Upper lobe of left lung (tissue), 6 donors: ENCODE measurements around the gene GNPTG. TPM values are rescaled to one million over a fixed set of nuclear protein-coding genes. Genes with fewer than 3 reads are reported as not detected.
A peak's percentile ranks its signal among the peaks of the same experiment; 100 is the strongest.

Experiments
- ATAC-seq, 2 donors: fragments of 200-7000 bp; cut with Tn5 transposase; one replicate each; pipeline ENCODE4 v1.9.1; 2022; ENCODE audit warnings: mild to moderate bottlenecking in 2 of 2, moderate library complexity in 2 of 2; ENCODE audit not compliant: low FRiP score in 2 of 2
- DNase-seq, 2 donors: peaks; one replicate each; pipeline ENCODE4 v3.0.0-alpha.2; 2019 to 2020
- H3K27ac ChIP-seq, 4 donors: fragments of 200-600 bp; sonication (generic); one replicate each; pipeline ENCODE4 v1.5.1; 2016 to 2019
- H3K27me3 ChIP-seq, 4 donors: fragments of 200-600 bp; sonication (generic); one replicate each; pipeline ENCODE4 v1.5.1; 2017 to 2019
- H3K36me3 ChIP-seq, 4 donors: fragments of 200-600 bp; sonication (generic); one replicate each; pipeline ENCODE4 v1.5.1; 2016 to 2019
- H3K4me1 ChIP-seq, 4 donors: fragments of 200-600 bp; sonication (generic); one replicate each; pipeline ENCODE4 v1.5.1; 2018 to 2019
- H3K4me3 ChIP-seq, 4 donors: fragments of 200-600 bp; sonication (generic); one replicate each; pipeline ENCODE4 v1.5.1; 2017 to 2019; ENCODE audit warnings: mild to moderate bottlenecking in 2 of 4, moderate library complexity in 1 of 4
- H3K9me3 ChIP-seq, 4 donors: fragments of 200-600 bp; sonication (generic); one replicate each; pipeline ENCODE4 v1.5.1; 2018 to 2019
- EP300 ChIP-seq, 4 donors: sonication (generic); formaldehyde crosslinking; IDR thresholded peaks; one replicate each; pipeline ENCODE4 v1.5.1; 2017; ENCODE audit warnings: antibody characterized with exemption in 4 of 4, control low read depth in 2 of 4
- POLR2A ChIP-seq, 4 donors: fragments of 450-650 bp; IDR thresholded peaks; one replicate each; pipeline ENCODE4 v1.5.1; 2016 to 2017; ENCODE audit warnings: antibody characterized with exemption in 4 of 4, mild to moderate bottlenecking in 2 of 4
- POLR2AphosphoS5 ChIP-seq, 2 donors: sonication (generic); formaldehyde crosslinking; IDR thresholded peaks; one replicate each; pipeline ENCODE4 v1.5.1; 2017; ENCODE audit warnings: antibody characterized with exemption in 2 of 2
- WGBS, 2 donors: methylation state at CpG; one replicate each; pipeline ENCODE4 v1.1.5; 2017 to 2018; 5-methylcytosine and 5-hydroxymethylcytosine counted together
- total RNA-seq, 6 donors: library from RNA; depleted of rRNA in 4 of 6; stranded (reverse); fragments of >200 nt in 4 of 6; gene quantifications; one replicate each; pipeline versions ENCODE4 v1.1.0 to v1.2.1, GENCODE V29; 2016 to 2021
- TF ChIP-seq, protein P1 (sequence below), 6 experiments: fragments of 450-650 bp in 4 of 6; fragments of 200-600 bp in 2 of 6; sonication (generic) in 2 of 6; IDR thresholded peaks; one replicate each; pipeline ENCODE4 v1.5.1; 2016 to 2019; ENCODE audit warnings: antibody characterized with exemption in 6 of 6
- donor health status: DM: no; HTN: no; CAD: no; lungs with moderate emphysema.
- donor health status: DM: no; HTN: yes; CAD: no; lungs with severe emphysema.

GNPTG gene
- total RNA-seq, 6 donors from 2014 or later = 32.8 to 106 (median 93.0) TPM

- Histone ChIP-seq H3K4me1 (peaks cover 28 to 46% (median 39%) of the 10 kb centered on the region in 4 donors), H3K27me3 (peaks cover 0 to 44% (median 26%) of the 10 kb centered on the region in 4 donors), H3K9me3 (peaks cover 0 to 6% (median 4%) of the 10 kb centered on the region in 4 donors), H3K27ac (no peak overlapping the region), H3K4me3 (peak overlapping the region; percentile 49 to 64 (median 59)), H3K36me3 (no peaks in the 10 kb centered on the region)
- DNase-seq (peak in 1 of 2 donors; percentile 81), ATAC-seq (no peak)
- WGBS, 2 donors = 0 to 3% methylated on average over 11 to 31 of the region's 78 CpGs
- TF ChIP-seq, protein P1, sequence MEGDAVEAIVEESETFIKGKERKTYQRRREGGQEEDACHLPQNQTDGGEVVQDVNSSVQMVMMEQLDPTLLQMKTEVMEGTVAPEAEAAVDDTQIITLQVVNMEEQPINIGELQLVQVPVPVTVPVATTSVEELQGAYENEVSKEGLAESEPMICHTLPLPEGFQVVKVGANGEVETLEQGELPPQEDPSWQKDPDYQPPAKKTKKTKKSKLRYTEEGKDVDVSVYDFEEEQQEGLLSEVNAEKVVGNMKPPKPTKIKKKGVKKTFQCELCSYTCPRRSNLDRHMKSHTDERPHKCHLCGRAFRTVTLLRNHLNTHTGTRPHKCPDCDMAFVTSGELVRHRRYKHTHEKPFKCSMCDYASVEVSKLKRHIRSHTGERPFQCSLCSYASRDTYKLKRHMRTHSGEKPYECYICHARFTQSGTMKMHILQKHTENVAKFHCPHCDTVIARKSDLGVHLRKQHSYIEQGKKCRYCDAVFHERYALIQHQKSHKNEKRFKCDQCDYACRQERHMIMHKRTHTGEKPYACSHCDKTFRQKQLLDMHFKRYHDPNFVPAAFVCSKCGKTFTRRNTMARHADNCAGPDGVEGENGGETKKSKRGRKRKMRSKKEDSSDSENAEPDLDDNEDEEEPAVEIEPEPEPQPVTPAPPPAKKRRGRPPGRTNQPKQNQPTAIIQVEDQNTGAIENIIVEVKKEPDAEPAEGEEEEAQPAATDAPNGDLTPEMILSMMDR (IDR thresholded peaks at IDR 0.05) = no peak
- no peak for TF ChIP-seq EP300 (IDR thresholded peaks at IDR 0.05)
- no peak for TF ChIP-seq POLR2AphosphoS5 (IDR thresholded peaks at IDR 0.05)
- TF ChIP-seq POLR2A (IDR thresholded peaks at IDR 0.05) = no peak
Observed at GRCh38 chr16:1333854-1334700, 17.7 kb upstream of the GNPTG start.

DNA sequence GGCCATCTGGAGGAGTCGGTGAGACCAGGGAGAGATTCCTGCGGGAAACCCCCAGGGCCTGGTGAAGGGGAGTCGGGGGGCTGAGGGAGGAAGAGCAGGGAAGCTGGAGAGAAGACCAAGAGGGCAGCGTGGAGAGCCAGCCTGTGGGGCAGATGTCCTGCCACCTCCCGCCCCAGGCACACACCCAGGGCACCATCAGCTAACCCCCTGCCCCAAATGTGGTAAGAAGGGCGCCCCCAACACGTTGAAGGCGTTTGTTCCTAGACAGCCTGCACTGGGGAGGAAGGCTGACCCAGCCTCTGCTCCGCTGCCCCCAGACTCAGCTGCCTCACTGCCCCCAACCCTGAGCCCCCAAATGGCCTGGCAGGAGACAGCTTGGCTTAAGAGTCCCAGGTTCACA is 17.0 kb upstream of the GNPTG start:
- H3K27me3 ChIP-seq = peaks cover 0 to 44% (median 26%) of the 10 kb centered on the region in 4 donors

GRCh38 chr16:1335211-1335971 is 16.3 kb upstream of the GNPTG start:
- TF ChIP-seq, protein P1 (IDR thresholded peaks at IDR 0.05) = no peak
- no peak for TF ChIP-seq EP300 (IDR thresholded peaks at IDR 0.05)
- TF ChIP-seq POLR2A (IDR thresholded peaks at IDR 0.05) = no peak
- TF ChIP-seq POLR2AphosphoS5 (IDR thresholded peaks at IDR 0.05) = no peak
- H3K36me3 ChIP-seq = no peaks in the 10 kb centered on the region
- H3K4me3 ChIP-seq = no peak overlapping the region
- DNase-seq (peak in 1 of 2 donors; percentile 67), ATAC-seq (no peak)
- peaks cover 0 to 44% (median 26%) of the 10 kb centered on the region in 4 donors for H3K27me3 ChIP-seq
- whole genome bisulfite sequencing, 2 donors = 48 to 61% methylated on average over 5 to 16 of the region's 16 CpGs
- H3K4me1 ChIP-seq = peaks cover 28 to 46% (median 39%) of the 10 kb centered on the region in 4 donors
- peaks cover 0 to 4% (median 3%) of the 10 kb centered on the region in 4 donors for H3K9me3 ChIP-seq
- H3K27ac ChIP-seq = no peak overlapping the region

More for the DNA sequence above, 17.0 kb upstream of the GNPTG start:
- H3K27ac ChIP-seq = no peak overlapping the region
- 46% methylated on average over 6 of the region's 9 CpGs; no CpG with 5 or more reads in 1 of the 2 donors for WGBS, 2 donors
- peak overlapping the region in 2 of 4 donors; percentile 49 to 64 for H3K4me3 ChIP-seq
- peaks cover 28 to 46% (median 39%) of the 10 kb centered on the region in 4 donors for H3K4me1 ChIP-seq
- ATAC-seq = no peak
- no peak for TF ChIP-seq POLR2AphosphoS5 (IDR thresholded peaks at IDR 0.05)
- TF ChIP-seq POLR2A (IDR thresholded peaks at IDR 0.05) = no peak
- no peaks in the 10 kb centered on the region for H3K36me3 ChIP-seq
- peaks cover 0 to 6% (median 4%) of the 10 kb centered on the region in 4 donors for H3K9me3 ChIP-seq
- DNase-seq = no peak

- TF ChIP-seq POLR2AphosphoS5 (IDR thresholded peaks at IDR 0.05) (no peak), EP300 (IDR thresholded peaks at IDR 0.05) (no peak), POLR2A (IDR thresholded peaks at IDR 0.05) (no peak)
- TF ChIP-seq, protein P1 (IDR thresholded peaks at IDR 0.05) = no peak
- H3K4me3 ChIP-seq = no peak overlapping the region
- no peaks in the 10 kb centered on the region for H3K36me3 ChIP-seq
- H3K27ac ChIP-seq = no peak overlapping the region
- 26 to 28% methylated on average over 8 to 12 of the region's 12 CpGs for WGBS, 2 donors
- ATAC-seq (no peak), DNase-seq (no peak)
- peaks cover 0 to 44% (median 26%) of the 10 kb centered on the region in 4 donors for H3K27me3 ChIP-seq
- H3K4me1 ChIP-seq = peaks cover 28 to 44% (median 37%) of the 10 kb centered on the region in 4 donors
- H3K9me3 ChIP-seq = no peaks in the 10 kb centered on the region
Observed at GRCh38 chr16:1335996-1336395, 15.7 kb upstream of the GNPTG start.

GRCh38 chr16:1336619-1337018 is 15.1 kb upstream of the GNPTG start:
- H3K36me3 ChIP-seq = no peaks in the 10 kb centered on the region
- 70 to 88% methylated on average over 11 to 14 of the region's 15 CpGs for WGBS, 2 donors
- ATAC-seq (no peak), DNase-seq (peak in 1 of 2 donors; percentile 64)
- peaks cover 0 to 43% (median 26%) of the 10 kb centered on the region in 4 donors for H3K27me3 ChIP-seq
- H3K27ac ChIP-seq = no peak overlapping the region
- H3K4me3 ChIP-seq = no peak overlapping the region
- TF ChIP-seq POLR2A (IDR thresholded peaks at IDR 0.05) = no peak
- TF ChIP-seq, protein P1 (IDR thresholded peaks at IDR 0.05) = no peak
- no peak for TF ChIP-seq POLR2AphosphoS5 (IDR thresholded peaks at IDR 0.05)
- TF ChIP-seq EP300 (IDR thresholded peaks at IDR 0.05) = no peak
- no peaks in the 10 kb centered on the region for H3K9me3 ChIP-seq
- H3K4me1 ChIP-seq = peaks cover 24 to 38% (median 31%) of the 10 kb centered on the region in 4 donors
